Type B pancreatic cell (in vitro differentiated cells): ENCODE measurements around the gene MYEOV. TPM values are rescaled to one million over a fixed set of nuclear protein-coding genes. Genes with fewer than 3 reads are reported as not detected.
A peak's percentile ranks its signal among the peaks of the same experiment; 100 is the strongest.

ENCODE experiments used
- DNase-seq: peaks from one replicate; pipeline ENCODE4 v3.0.0; 2021; ENCODE audit warnings: mixed read lengths; ENCODE audit not compliant: unreplicated experiment; ENCODE audit errors: extremely low spot score
- H3K27ac Mint-ChIP-seq: 2 replicates; pipeline ENCODE4 v1.8.0; 2021; ENCODE audit warnings: mild to moderate bottlenecking, mixed read lengths
- H3K27me3 Mint-ChIP-seq: 2 replicates; pipeline ENCODE4 v1.8.0; 2021; ENCODE audit warnings: mixed read lengths
- H3K36me3 Mint-ChIP-seq: 2 replicates; pipeline ENCODE4 v1.8.0; 2021; ENCODE audit warnings: mixed read lengths
- H3K4me1 Mint-ChIP-seq: one replicate; pipeline ENCODE4 v1.8.0; 2021; ENCODE audit warnings: mixed read lengths; ENCODE audit not compliant: unreplicated experiment
- H3K4me3 Mint-ChIP-seq: 2 replicates; pipeline ENCODE4 v1.8.0; 2021; ENCODE audit warnings: mild to moderate bottlenecking, mixed read lengths
- H3K9me3 Mint-ChIP-seq: 2 replicates; pipeline ENCODE4 v1.8.0; 2021; ENCODE audit warnings: mixed read lengths
- long read RNA-seq: library from polyadenylated mRNA; unstranded; transcript quantifications from one replicate; pipeline ENCODE4 v2.0.0, GENCODE V29; 2020
- total RNA-seq: library from RNA; stranded (reverse); gene quantifications from 2 replicates; pipeline ENCODE4 v1.2.1, GENCODE V29; 2021; ENCODE audit warnings: low replicate concordance
- TF ChIP-seq, protein P1 (sequence below): fragments of 200-600 bp; sonication (generic); conservative IDR thresholded peaks from 2 replicates; pipeline ENCODE4 v1.5.0; 2021; ENCODE audit warnings: antibody characterized with exemption, mild to moderate bottlenecking

The MYEOV gene
- 4.1 and 4.3 TPM in 2 replicates for total RNA-seq
- long read RNA-seq, partial matches to known transcripts: 2 of 4 reads
- long read RNA-seq, other reads (novel, unspliced or antisense): 1 of 4 reads

DNA sequence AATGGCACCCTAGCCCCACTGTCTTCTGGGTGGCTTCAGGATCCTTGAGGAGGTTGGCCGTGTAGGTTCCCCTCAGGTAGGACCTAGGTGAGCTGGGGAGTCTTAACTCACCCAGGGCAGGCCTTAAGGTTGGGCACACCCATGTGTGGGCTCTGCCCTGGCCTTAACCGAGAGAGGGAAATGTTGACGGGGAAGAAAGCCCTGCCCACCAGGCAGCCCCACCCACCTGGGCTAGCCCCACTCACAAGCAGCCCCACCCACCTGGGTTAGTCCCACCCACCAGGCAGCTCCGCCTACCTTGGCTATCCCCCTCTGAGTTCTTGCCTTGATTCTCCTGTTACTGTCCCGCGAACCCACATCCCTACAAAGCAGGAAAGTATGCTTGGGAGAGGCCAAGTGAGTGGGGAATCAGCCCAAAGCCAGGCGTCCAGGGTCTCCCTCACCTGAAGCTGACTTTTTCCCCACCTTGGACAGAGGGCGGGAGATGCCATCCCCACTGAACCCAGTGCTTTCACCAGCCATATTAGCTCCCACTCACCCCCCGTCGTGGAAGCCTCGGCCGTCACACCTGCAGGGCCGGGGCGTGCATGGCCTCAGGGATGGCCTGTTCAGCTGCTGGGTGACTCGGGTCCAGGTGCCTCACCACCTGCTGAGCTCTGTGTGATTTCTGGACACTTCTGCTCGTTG lies at the start of gene MYEOV:
Gene MYEOV, plus strand, starts transcription at position 337 of the 687 bp plus-strand sequence. CDS start 1,200 bp downstream, outside the sequence.
- no peak for DNase-seq
- no peaks in the 10 kb centered on the region for H3K36me3 Mint-ChIP-seq
- H3K4me1 Mint-ChIP-seq: peaks cover 22% of the 10 kb centered on the region
- peak within 1 kb of the TSS; percentile 23 for H3K27ac Mint-ChIP-seq
- no peaks in the 10 kb centered on the region for H3K27me3 Mint-ChIP-seq
- TF ChIP-seq, protein P1, sequence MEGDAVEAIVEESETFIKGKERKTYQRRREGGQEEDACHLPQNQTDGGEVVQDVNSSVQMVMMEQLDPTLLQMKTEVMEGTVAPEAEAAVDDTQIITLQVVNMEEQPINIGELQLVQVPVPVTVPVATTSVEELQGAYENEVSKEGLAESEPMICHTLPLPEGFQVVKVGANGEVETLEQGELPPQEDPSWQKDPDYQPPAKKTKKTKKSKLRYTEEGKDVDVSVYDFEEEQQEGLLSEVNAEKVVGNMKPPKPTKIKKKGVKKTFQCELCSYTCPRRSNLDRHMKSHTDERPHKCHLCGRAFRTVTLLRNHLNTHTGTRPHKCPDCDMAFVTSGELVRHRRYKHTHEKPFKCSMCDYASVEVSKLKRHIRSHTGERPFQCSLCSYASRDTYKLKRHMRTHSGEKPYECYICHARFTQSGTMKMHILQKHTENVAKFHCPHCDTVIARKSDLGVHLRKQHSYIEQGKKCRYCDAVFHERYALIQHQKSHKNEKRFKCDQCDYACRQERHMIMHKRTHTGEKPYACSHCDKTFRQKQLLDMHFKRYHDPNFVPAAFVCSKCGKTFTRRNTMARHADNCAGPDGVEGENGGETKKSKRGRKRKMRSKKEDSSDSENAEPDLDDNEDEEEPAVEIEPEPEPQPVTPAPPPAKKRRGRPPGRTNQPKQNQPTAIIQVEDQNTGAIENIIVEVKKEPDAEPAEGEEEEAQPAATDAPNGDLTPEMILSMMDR: no peak
- no peak within 1 kb of the TSS for H3K4me3 Mint-ChIP-seq
- no peaks in the 10 kb centered on the region for H3K9me3 Mint-ChIP-seq

DNA sequence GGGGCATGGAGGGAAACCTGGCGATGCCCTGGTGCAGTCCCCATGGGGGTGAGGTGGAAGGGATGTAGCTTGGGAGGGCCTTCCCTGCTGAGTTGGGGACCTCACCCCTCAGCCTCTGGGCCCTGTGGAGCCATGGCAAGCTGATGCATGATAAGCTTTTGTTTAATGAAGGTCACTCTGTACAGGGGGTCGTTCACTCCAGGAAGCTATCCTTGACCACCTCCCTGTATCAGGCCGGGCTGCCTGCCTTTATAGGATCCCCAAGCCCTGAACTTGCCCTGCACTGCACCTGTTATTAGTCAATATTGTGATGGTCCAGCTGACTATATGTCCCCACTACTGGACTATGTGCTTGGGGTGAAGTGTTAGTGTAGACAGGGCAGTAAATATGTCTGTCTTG lies 49.7 kb upstream of the MYEOV start:
- Mint-ChIP-seq H3K27ac (no peak overlapping the region), H3K9me3 (peaks cover 5% of the 10 kb centered on the region), H3K27me3 (peaks cover 9% of the 10 kb centered on the region), H3K36me3 (no peaks in the 10 kb centered on the region), H3K4me3 (no peak overlapping the region), H3K4me1 (peaks cover 15% of the 10 kb centered on the region)
- TF ChIP-seq, protein P1: no peak
- peak; percentile 42 for DNase-seq

DNA sequence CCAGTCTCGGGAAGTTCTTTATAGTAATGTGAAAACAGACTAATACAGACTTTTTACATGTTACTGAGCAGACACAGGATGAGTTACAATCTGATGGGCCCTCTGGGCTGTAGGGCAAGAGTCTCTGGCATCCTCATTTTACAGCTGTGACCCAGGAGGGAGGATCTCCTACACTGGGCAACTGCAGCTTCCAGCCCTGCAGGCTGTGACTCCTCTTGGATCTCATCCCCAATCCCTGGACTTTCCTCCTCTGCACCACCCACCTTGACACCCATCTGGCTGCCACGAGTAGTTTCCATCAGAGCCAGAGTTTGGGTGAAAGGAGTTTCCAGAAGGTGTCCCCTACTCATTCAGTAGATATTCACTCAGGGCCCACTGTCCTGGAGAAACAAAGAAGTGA lies 48.9 kb upstream of the MYEOV start:
- no peak overlapping the region for H3K27ac Mint-ChIP-seq
- H3K4me3 Mint-ChIP-seq: no peak overlapping the region
- peaks cover 22% of the 10 kb centered on the region for H3K4me1 Mint-ChIP-seq
- H3K36me3 Mint-ChIP-seq: no peaks in the 10 kb centered on the region
- H3K9me3 Mint-ChIP-seq: peaks cover 5% of the 10 kb centered on the region
- TF ChIP-seq, protein P1: no peak
- H3K27me3 Mint-ChIP-seq: peaks cover 13% of the 10 kb centered on the region
- DNase-seq: no peak

DNA sequence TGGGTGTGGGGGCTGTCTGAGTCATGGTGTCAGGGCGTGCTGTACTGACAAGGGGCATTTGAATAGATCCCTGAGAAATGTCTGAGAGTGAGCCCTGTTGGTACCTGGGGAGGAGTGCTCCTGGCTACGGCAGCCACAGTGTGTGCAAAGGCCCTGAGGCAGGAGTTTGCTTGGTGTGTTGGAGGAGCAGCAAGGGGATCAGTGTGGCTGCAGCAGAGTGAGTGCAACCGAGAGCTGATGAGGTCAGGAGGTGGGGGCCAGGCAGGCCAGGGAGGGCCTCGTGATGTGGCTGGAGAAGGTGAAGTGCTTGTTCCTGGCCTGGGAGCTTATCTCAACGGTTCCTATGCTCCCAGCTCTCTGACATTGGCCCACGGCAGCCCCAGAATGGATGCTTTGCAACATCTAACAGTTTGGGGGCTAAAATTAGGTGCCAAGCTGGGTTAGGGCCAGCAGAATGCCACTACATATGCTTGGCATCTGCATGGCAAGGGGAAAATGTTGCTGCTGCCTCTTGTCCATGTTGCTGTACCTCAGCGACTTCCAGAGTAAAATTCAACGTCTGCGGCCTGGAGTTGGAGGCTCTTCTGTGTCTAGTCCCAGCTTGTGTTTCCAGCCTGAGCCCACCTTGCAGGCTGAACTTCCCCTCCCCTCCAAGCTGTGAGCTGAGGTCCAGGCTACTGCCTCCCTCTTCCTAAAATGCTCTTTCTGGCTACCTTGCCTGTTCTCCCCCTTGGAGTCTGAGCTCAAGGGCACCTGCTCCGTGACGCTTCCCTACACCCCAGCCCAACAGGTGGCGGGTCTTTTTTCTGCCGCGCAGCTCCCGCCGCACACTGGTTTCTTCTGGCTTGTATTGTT lies 48.2 kb upstream of the MYEOV start:
- TF ChIP-seq, protein P1: no peak
- peaks cover 13% of the 10 kb centered on the region for H3K27me3 Mint-ChIP-seq
- H3K27ac Mint-ChIP-seq: peak overlapping the region; percentile 35
- peak; percentile 56 for DNase-seq
- H3K4me3 Mint-ChIP-seq: peak overlapping the region; percentile 11
- H3K36me3 Mint-ChIP-seq: no peaks in the 10 kb centered on the region
- H3K9me3 Mint-ChIP-seq: peaks cover 5% of the 10 kb centered on the region
- H3K4me1 Mint-ChIP-seq: peaks cover 22% of the 10 kb centered on the region

DNA sequence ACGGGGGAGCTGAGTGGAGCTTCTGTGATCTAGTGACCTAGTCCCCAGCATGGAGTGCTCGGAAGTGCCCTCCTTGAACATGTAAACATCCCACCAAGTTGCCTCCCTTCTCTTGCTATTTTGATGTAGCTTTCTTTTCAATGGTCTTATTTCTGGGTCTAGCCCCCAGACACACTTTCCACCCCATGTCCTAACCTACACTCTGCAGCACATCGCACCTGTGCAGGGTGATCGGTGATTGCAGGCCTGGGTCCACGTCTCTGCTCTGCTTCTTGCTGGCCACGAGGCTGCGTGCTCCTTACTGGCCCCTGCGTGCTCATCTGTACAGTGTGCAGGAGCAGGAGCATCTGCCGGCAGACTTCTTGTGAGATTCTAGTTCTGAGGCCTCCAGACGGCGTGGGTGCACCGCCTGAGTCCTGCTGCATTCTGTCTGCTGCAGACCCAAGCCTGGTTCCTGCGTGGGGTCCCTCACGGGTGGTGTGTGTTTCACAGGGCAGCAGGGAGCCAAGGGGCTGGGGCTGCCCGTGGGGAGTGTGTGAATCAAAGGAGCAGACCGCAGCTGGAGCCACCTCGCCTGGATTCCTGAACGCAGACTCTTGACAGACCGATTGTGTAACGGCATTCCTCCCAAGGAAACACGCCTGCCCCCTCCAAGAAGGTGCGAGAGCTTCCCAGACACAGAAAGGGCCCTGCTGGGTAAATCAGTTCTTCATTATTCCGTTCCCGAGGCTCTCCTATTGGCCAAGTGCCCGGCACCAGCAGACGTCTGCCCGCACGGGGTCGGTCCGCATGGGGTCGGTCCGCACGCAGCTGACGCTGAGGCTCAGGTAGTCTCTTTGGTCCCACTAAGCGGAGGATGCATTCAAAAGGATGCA lies 44.4 kb upstream of the MYEOV start:
- peaks cover 16% of the 10 kb centered on the region for H3K4me1 Mint-ChIP-seq
- TF ChIP-seq, protein P1: no peak
- peaks cover 5% of the 10 kb centered on the region for H3K9me3 Mint-ChIP-seq
- H3K27ac Mint-ChIP-seq: peak overlapping the region; percentile 65
- H3K27me3 Mint-ChIP-seq: peaks cover 19% of the 10 kb centered on the region
- no peaks in the 10 kb centered on the region for H3K36me3 Mint-ChIP-seq
- DNase-seq: peak; percentile 55
- H3K4me3 Mint-ChIP-seq: peak overlapping the region; percentile 12
